Measurements from ENCODE around the gene PIH1D1. TPM values are rescaled to one million over a fixed set of nuclear protein-coding genes. Genes with fewer than 3 reads are reported as not detected.

Gene PIH1D1
- polyA plus RNA-seq, 1 donor from 2014 or later = 145 TPM

- Histone ChIP-seq H3K79me2 (replicated peaks; ENCODE audit: insufficient read depth, low read length) (no peaks in the 10 kb centered on the region), H3K9ac (ENCODE audit: low read length) (no peak overlapping the region), H3K4me3 (ENCODE audit: low read length) (no peak overlapping the region), H3F3A (ENCODE audit: insufficient read depth, low read length, poor library complexity, severe bottlenecking) (no peaks in the 10 kb centered on the region), H3K9me3 (ENCODE audit: low read length) (no peaks in the 10 kb centered on the region), H2AFZ (ENCODE audit: low read depth, low read length) (no peak overlapping the region), H3K4me2 (ENCODE audit: low read length) (no peak overlapping the region), H3K9me2 (ENCODE audit: insufficient read depth, low read length) (no peaks in the 10 kb centered on the region), H3K27ac (ENCODE audit: low read length) (no peak overlapping the region), H3K36me3 (ENCODE audit: insufficient read depth, low read length) (no peaks in the 10 kb centered on the region), H4K20me1 (ENCODE audit: insufficient read depth) (no peaks in the 10 kb centered on the region), H3K27me3 (ENCODE audit: insufficient read depth, low read depth, low read length) (no peaks in the 10 kb centered on the region)
- TF ChIP-seq TAF1 (IDR thresholded peaks at IDR 0.05; ENCODE audit: low read depth) = no peak
- no peak for TF ChIP-seq POLR2AphosphoS5 (IDR thresholded peaks at IDR 0.05)
- TF ChIP-seq MXI1 (conservative IDR thresholded peaks at IDR 0.05; ENCODE audit: poor library complexity, severe bottlenecking) = no peak
- no peak for TF ChIP-seq RAD21 (conservative IDR thresholded peaks at IDR 0.05)
- TF ChIP-seq CTCF (IDR thresholded peaks at IDR 0.05; ENCODE audit: poor library complexity, severe bottlenecking) = no peak
- TF ChIP-seq EZH2 (IDR thresholded peaks at IDR 0.05; ENCODE audit: borderline replicate concordance, insufficient read depth, low read length, poor library complexity, severe bottlenecking) = no peak
- TF ChIP-seq SMC3 (conservative IDR thresholded peaks at IDR 0.05; ENCODE audit: poor library complexity) = no peak
- no peak for TF ChIP-seq EP300 (conservative IDR thresholded peaks at IDR 0.05; ENCODE audit: poor library complexity, severe bottlenecking)
- TF ChIP-seq REST (IDR thresholded peaks at IDR 0.05; ENCODE audit: borderline replicate concordance) = no peak
Observed at GRCh38 chr19:49398931-49399330, 52.7 kb downstream of the PIH1D1 start.

DNA sequence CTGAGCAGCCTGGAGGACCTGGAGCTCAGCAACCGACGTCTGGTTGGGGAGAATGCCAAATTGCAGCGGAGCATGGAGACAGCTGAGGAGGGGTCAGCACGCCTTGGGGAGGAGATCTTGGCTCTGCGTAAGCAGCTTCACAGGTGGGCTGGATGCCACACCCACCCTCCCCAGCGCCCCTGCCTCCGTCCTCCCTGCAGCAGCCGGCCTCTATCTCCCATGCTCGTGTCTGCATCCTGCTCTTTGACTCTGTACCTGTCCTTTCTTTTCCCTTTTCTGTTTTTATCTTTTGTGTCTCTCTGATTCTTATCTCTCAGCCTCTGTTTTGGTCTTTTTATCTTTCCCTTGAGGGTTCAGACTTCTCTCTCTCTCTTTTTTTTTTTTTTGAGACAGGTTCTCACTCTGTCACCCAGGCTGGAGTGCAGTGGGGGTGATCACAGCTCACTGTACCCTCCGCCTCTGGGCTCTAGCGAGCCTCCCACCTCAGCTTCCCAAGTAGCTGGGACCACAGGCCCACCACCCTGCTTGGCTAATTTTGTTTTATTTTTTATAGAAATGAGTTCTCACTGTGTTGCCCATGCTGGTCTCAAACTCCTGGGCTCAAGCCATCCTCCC, 53.5 kb downstream of the PIH1D1 start:
- Histone ChIP-seq H3K4me3 (ENCODE audit: low read length) (no peak overlapping the region), H3K9ac (ENCODE audit: low read length) (no peak overlapping the region), H2AFZ (ENCODE audit: low read depth, low read length) (no peak overlapping the region), H3K4me2 (ENCODE audit: low read length) (no peak overlapping the region), H3K9me2 (ENCODE audit: insufficient read depth, low read length) (no peaks in the 10 kb centered on the region), H3K36me3 (ENCODE audit: insufficient read depth, low read length) (no peaks in the 10 kb centered on the region), H3K27ac (ENCODE audit: low read length) (no peak overlapping the region), H3K9me3 (ENCODE audit: low read length) (no peaks in the 10 kb centered on the region), H3K27me3 (ENCODE audit: insufficient read depth, low read depth, low read length) (no peaks in the 10 kb centered on the region), H4K20me1 (ENCODE audit: insufficient read depth) (no peaks in the 10 kb centered on the region), H3K79me2 (replicated peaks; ENCODE audit: insufficient read depth, low read length) (no peaks in the 10 kb centered on the region), H3F3A (ENCODE audit: insufficient read depth, low read length, poor library complexity, severe bottlenecking) (no peaks in the 10 kb centered on the region)
- TF ChIP-seq MXI1 (conservative IDR thresholded peaks at IDR 0.05; ENCODE audit: poor library complexity, severe bottlenecking) (no peak), RAD21 (conservative IDR thresholded peaks at IDR 0.05) (no peak), EP300 (conservative IDR thresholded peaks at IDR 0.05; ENCODE audit: poor library complexity, severe bottlenecking) (no peak), SMC3 (conservative IDR thresholded peaks at IDR 0.05; ENCODE audit: poor library complexity) (no peak), CTCF (IDR thresholded peaks at IDR 0.05; ENCODE audit: poor library complexity, severe bottlenecking) (no peak), EZH2 (IDR thresholded peaks at IDR 0.05; ENCODE audit: borderline replicate concordance, insufficient read depth, low read length, poor library complexity, severe bottlenecking) (no peak), REST (IDR thresholded peaks at IDR 0.05; ENCODE audit: borderline replicate concordance) (no peak), POLR2AphosphoS5 (IDR thresholded peaks at IDR 0.05) (no peak), TAF1 (IDR thresholded peaks at IDR 0.05; ENCODE audit: low read depth) (no peak)
